Measurements from ENCODE around the gene VEGFA. TPM values are rescaled to one million over a fixed set of nuclear protein-coding genes. Genes with fewer than 3 reads are reported as not detected.

Gene VEGFA
- total RNA-seq, 1 donor from 2014 or later: 231 TPM

DNA sequence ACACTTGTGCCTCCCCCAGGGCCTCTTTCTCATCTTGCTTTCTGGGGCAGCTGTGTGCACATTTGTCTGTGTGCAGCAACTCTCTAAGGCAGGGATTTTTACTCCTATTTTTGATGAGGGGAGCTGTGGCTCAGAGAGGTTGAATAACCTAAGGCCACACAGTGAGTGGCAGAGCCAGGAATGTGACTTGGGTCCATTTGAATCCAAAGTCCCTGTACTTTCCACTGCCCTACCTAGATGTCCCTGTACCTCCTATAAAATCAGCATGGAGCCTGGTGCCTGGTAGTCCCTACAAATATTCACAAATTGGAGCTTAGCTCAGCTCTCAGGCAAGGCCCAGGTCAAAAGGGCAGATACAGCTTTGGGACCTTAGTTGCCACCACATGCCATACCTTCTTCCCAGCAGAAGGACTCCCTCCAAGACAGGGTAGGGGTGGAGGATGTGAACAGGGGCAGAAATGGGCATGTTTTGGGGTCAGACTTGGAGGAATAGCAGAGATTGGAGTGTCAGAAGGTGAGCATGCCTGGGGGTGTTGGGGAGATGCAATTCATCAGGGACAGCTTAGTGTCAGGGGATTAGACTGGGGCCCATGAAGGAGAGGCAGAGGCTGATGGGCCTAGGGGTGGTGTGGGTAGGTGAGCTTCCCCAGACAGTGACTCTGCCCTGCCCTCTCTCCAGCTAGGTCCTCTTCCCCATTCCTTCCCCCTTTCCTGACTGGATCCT, 4.1 kb upstream of the VEGFA start:
- intact Hi-C loops (cut with DNase I): loop anchor here (5.0 to 10.0 kb wide), 2 partner anchors 101 to 311 kb away; no protein-coding TSS in a partner anchor

GRCh38 chr6:43766500-43766853, 3.5 kb upstream of the VEGFA start:
- no peaks in the 10 kb centered on the region for H3K36me3 ChIP-seq
- intact Hi-C loops (cut with DNase I): loop anchor here (5.0 to 10.0 kb wide), 2 partner anchors 102 to 311 kb away; no protein-coding TSS in a partner anchor

More for the DNA sequence above, 4.1 kb upstream of the VEGFA start:
- no peak for TF ChIP-seq CTCF (IDR thresholded peaks at IDR 0.05)
- no peaks in the 10 kb centered on the region for H3K9me3 ChIP-seq
- peak; percentile 25 for DNase-seq
- H3K4me1 ChIP-seq: peaks cover 5% of the 10 kb centered on the region
- no peak overlapping the region for H3K27ac ChIP-seq
- no peak for ATAC-seq
- no peaks in the 10 kb centered on the region for H3K36me3 ChIP-seq
- no peak overlapping the region for H3K4me3 ChIP-seq
- H3K27me3 ChIP-seq: no peaks in the 10 kb centered on the region

DNA sequence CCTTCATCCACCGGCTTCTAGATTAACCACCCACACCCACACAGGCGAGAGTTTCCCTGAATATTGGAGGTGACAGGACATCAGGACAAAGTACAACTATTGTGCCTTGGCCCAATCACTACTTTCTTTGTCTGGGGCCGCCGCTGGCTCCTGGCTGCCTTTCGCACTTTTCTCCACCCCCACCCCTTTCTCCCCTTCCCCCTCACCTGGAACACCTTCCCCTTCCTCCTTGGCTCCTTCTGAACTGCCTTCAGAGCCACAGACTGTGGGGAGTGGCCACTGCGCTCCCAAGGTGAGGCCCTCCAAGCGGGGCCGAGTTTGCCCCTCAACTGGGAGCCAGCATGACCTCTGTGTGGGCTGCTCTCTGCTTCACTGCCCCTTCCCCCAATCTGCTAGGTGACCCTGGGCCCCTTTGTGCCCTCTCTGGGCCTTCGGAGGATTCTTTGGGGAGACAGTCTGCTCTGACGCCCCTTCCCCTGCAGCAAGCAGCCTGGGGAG, 3.0 kb upstream of the VEGFA start:
- Histone ChIP-seq H3K9me3 (no peaks in the 10 kb centered on the region), H3K4me3 (no peak overlapping the region), H3K27me3 (no peaks in the 10 kb centered on the region), H3K27ac (no peak overlapping the region), H3K36me3 (no peaks in the 10 kb centered on the region), H3K4me1 (peaks cover 5% of the 10 kb centered on the region)
- intact Hi-C loops (cut with DNase I): loop anchor here (5.0 to 10.0 kb wide), 2 partner anchors 102 to 310 kb away; no protein-coding TSS in a partner anchor
- DNase-seq (peak; percentile 46), ATAC-seq (no peak)
- no peak for TF ChIP-seq CTCF (IDR thresholded peaks at IDR 0.05)

More at GRCh38 chr6:43766500-43766853, 3.5 kb upstream of the VEGFA start:
- Histone ChIP-seq H3K27ac (no peak overlapping the region), H3K4me3 (no peak overlapping the region), H3K9me3 (no peaks in the 10 kb centered on the region), H3K27me3 (no peaks in the 10 kb centered on the region), H3K4me1 (peaks cover 5% of the 10 kb centered on the region)
- no peak for TF ChIP-seq CTCF (IDR thresholded peaks at IDR 0.05)
- no peak for DNase-seq
- no peak for ATAC-seq

- ATAC-seq (no peak), DNase-seq (no peak)
- H3K4me3 ChIP-seq: no peak overlapping the region
- H3K27me3 ChIP-seq: no peaks in the 10 kb centered on the region
- intact Hi-C loops (cut with DNase I): loop anchor here (5.0 to 10.0 kb wide), 2 partner anchors 103 to 309 kb away; no protein-coding TSS in a partner anchor
- no peak for TF ChIP-seq CTCF (IDR thresholded peaks at IDR 0.05)
- H3K27ac ChIP-seq: no peak overlapping the region
- H3K36me3 ChIP-seq: no peaks in the 10 kb centered on the region
- peaks cover 9% of the 10 kb centered on the region for H3K4me1 ChIP-seq
- no peaks in the 10 kb centered on the region for H3K9me3 ChIP-seq
Measured at GRCh38 chr6:43767553-43768505, 2.2 kb upstream of the VEGFA start.

GRCh38 chr6:43768506-43768860, 1.5 kb upstream of the VEGFA start:
- TF ChIP-seq CTCF (IDR thresholded peaks at IDR 0.05): no peak
- Histone ChIP-seq H3K4me3 (no peak overlapping the region), H3K27ac (no peak overlapping the region), H3K9me3 (no peaks in the 10 kb centered on the region), H3K4me1 (peaks cover 13% of the 10 kb centered on the region), H3K27me3 (no peaks in the 10 kb centered on the region), H3K36me3 (no peaks in the 10 kb centered on the region)
- intact Hi-C loops (cut with DNase I): loop anchor here (5.0 to 10.0 kb wide), 2 partner anchors 104 to 309 kb away; no protein-coding TSS in a partner anchor
- DNase-seq (no peak), ATAC-seq (no peak)

Measured in upper lobe of right lung (tissue), 1 donor.